BE2C (cell line): ENCODE results near the gene RBM38.
A peak's percentile ranks its signal among the peaks of the same experiment; 100 is the strongest.

Experiments used
- DNase-seq: peaks from one replicate; pipeline ENCODE4 v3.0.0-alpha.2; 2020
- H3K27me3 ChIP-seq: fragments of 250-450 bp; sonication (Bioruptor Pico); 2 replicates; pipeline ENCODE4 v1.5.1; 2020; ENCODE audit warnings: mild to moderate bottlenecking
- H3K36me3 ChIP-seq: fragments of 250-450 bp; sonication (Bioruptor Pico); 2 replicates; pipeline ENCODE4 v1.5.1; 2020; ENCODE audit warnings: mild to moderate bottlenecking
- H3K4me1 ChIP-seq: fragments of 250-450 bp; sonication (Bioruptor Pico); 2 replicates; pipeline ENCODE4 v1.5.1; 2020
- H3K4me3 ChIP-seq: 2 replicates; pipeline ENCODE4 v1.5.1; 2011; ENCODE audit warnings: low read depth, low read length
- H3K9me3 ChIP-seq: fragments of 250-450 bp; sonication (Bioruptor Pico); 2 replicates; pipeline ENCODE4 v1.5.1; 2020
- CTCF ChIP-seq: IDR thresholded peaks from 2 replicates; pipeline ENCODE4 v1.5.1; 2012; ENCODE audit warnings: mild to moderate bottlenecking, low read depth, low read length

Gene RBM38

DNA sequence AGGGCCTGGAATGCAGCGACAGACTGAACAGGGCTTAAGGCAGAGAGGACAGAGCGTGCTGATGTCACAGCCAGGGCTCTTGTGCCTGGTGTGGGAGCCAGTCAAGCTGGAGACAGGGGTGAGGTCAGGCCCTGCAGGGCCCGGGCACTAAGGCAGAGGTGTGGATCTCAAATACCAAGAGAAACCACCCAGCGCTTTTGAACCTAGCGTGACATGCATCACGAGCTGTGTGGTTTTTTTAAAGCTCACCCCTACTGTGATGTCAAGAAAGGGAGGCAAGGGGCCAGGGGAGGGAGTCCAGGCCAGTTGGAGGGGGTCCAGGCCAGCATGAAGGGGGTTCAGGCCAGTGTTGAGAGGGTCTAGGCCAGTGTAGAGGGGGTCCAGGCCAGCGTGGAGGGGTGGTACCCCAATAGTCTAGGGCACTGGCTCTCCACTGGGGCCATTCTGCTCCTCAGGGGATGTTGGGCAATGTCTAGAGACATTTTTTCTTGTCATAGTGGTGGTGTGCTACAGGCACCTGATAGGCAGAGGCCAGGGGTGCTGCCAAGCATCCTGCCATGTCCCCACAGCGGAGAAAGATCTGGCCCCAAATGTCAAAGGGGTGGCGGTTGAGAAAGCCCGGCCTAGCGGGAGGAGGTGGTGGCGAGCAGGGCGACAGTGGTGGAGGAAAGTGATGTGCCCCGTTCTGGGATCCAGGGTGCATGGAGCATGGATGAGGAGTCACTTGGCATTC, 42.6 kb downstream of the RBM38 start:
- TF ChIP-seq CTCF, result no peak
- Histone ChIP-seq H3K27me3 (no peaks in the 10 kb centered on the region), H3K4me3 (no peak overlapping the region), H3K4me1 (no peaks in the 10 kb centered on the region; the same call in 1 of the 2 replicates), H3K9me3 (0 out of 2 replicates have a peak, but pooled peaks cover 3% of the 10 kb centered on the region), H3K36me3 (no peaks in the 10 kb centered on the region)
- DNase-seq, result no peak

GRCh38 chr20:57434390-57434700, 43.1 kb downstream of the RBM38 start:
- 0 out of 2 replicates have a peak, but pooled peaks cover 3% of the 10 kb centered on the region for H3K9me3 ChIP-seq
- H3K4me3 ChIP-seq, result no peak overlapping the region
- H3K36me3 ChIP-seq, result no peaks in the 10 kb centered on the region
- TF ChIP-seq CTCF, result peak; percentile 38
- no peak for DNase-seq
- no peaks in the 10 kb centered on the region for H3K27me3 ChIP-seq
- no peaks in the 10 kb centered on the region; the same call in 1 of the 2 replicates for H3K4me1 ChIP-seq

DNA sequence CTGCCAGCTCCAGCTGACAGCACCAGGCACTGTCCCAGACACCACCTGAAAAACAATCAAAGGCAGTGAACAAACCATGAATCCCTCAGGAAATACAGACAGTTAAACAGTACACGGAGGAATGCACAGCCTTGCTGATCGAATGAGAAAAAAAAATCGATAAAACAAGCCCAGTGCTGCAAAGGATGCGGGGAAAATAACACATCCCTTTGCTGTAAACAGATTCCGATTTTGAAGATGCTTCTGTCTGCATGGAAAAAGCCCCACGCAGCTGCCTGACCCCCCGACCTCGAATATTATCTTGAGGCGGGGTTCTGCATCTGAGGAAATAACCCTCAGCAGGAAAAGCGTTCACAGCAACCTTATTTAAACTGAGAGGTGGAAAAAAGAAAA, 43.9 kb downstream of the RBM38 start:
- Histone ChIP-seq H3K9me3 (0 out of 2 replicates have a peak, but pooled peaks cover 3% of the 10 kb centered on the region), H3K4me3 (no peak overlapping the region), H3K27me3 (no peaks in the 10 kb centered on the region), H3K4me1 (no peaks in the 10 kb centered on the region; the same call in 1 of the 2 replicates), H3K36me3 (no peaks in the 10 kb centered on the region)
- no peak for TF ChIP-seq CTCF
- no peak for DNase-seq

DNA sequence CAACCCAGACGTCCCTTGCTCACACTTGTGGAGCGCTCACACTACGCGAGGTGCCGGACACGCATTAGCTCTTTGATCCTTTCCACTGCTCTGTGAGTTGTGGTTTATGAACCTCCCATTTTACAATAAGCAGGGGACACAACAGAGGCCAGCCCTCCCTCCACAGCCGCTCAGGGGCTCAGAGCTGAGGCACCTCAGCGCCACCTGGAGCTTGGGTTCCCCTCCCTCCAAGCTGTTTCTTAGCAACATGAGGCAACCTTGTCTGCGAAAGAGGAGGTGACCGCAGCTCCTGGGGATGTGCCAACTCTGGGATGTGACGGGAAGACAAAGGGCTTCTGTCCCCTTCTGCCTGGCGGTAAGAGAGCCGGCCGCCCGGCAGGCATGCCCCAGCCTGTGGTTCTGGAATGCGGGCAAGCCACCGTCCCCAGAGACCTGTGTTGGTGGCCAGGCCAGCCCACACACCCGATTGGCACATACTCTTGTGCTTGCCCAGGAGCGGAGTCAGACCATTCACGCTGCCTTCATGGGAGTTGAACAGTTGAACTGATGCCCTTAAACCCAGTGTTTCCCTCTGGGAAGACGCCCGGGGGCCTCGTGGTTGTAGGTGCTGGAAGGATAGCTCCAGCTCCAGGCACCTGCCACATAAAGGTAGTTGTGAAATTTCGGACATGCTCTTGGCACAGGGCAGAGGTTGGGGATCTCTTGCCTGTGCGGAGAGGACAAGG, 44.5 kb downstream of the RBM38 start:
- no peaks in the 10 kb centered on the region for H3K27me3 ChIP-seq
- peak; percentile 58 for DNase-seq
- peaks cover 4% of the 10 kb centered on the region for H3K4me1 ChIP-seq
- TF ChIP-seq CTCF, result no peak
- no peaks in the 10 kb centered on the region for H3K36me3 ChIP-seq
- no peak overlapping the region for H3K4me3 ChIP-seq
- H3K9me3 ChIP-seq, result 0 out of 2 replicates have a peak, but pooled peaks cover 3% of the 10 kb centered on the region

- 0 out of 2 replicates have a peak, but pooled peaks cover 3% of the 10 kb centered on the region for H3K9me3 ChIP-seq
- H3K27me3 ChIP-seq, result no peaks in the 10 kb centered on the region
- DNase-seq, result no peak
- no peak overlapping the region for H3K4me3 ChIP-seq
- TF ChIP-seq CTCF, result no peak
- H3K4me1 ChIP-seq, result peaks cover 7% of the 10 kb centered on the region
- H3K36me3 ChIP-seq, result no peaks in the 10 kb centered on the region
Observed at GRCh38 chr20:57436223-57436545, 45.0 kb downstream of the RBM38 start.

DNA sequence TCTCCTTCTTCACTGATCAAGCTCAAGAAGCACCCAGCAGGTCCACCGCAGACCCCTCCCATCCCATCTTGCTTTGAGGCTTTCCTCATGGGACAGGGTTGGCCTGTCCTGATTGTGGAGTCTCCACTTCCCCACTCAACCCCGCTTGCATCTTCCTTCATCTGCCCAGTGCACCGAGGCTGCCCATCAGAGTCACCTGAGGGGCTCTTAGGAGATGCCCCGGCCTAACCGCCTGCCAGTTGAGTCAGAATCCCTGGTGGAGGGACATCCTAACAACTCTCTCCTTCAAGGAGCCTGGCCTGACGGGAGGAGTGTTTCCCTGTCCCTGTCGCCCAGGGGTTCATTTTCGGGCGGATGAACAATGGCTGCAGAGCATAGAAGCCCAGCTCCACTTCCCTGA, 46.1 kb downstream of the RBM38 start:
- TF ChIP-seq CTCF, result no peak

More for the DNA sequence above, 46.1 kb downstream of the RBM38 start:
- Histone ChIP-seq H3K4me3 (no peak overlapping the region), H3K27me3 (no peaks in the 10 kb centered on the region), H3K4me1 (peaks cover 12% of the 10 kb centered on the region), H3K36me3 (no peaks in the 10 kb centered on the region), H3K9me3 (0 out of 2 replicates have a peak, but pooled peaks cover 3% of the 10 kb centered on the region)
- DNase-seq, result no peak
